Measurements from ENCODE around the gene DENND6B.

DENND6B gene

DNA sequence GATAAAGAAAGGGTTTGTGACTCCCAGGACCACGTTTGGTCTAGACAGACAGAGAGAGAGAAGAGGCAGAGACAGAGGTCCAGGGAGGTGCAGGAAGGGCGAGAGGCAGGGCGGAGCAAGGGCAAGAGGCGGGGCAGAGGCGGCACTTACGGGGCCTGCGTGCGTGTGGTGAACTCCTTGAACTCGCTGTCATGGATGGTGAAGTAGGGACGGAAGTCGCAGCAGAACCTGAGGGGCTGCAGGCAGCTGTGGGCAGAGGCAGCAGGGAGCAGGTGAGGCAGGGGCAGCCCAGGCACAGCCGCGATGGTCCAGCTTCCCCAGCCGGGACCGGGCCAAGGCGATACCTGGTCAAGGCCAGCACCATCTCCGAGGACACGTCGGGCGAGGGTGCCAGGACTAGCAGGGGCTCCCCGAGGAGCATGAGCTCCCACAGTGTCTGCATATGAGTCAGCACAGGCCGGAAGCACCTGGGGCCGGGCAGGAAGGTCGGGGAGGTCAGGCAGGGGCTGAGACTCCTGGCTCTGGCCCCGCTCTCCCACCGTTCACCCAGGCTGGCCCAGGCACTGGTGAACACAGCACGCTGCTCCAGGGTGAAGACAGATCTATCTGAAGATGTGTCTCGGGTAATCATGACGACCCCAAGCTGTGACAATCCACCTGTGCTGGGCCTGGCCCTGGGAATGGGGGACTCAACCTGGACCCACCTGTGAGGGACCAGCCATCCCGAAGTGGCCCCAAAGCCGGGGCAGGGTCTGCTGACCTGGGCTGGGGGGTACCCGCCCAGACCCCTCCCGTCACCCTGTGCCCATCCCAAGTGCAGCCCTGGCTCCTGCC is 12.1 kb downstream of the DENND6B start:
- DNase-seq: peak; percentile 69

DNA sequence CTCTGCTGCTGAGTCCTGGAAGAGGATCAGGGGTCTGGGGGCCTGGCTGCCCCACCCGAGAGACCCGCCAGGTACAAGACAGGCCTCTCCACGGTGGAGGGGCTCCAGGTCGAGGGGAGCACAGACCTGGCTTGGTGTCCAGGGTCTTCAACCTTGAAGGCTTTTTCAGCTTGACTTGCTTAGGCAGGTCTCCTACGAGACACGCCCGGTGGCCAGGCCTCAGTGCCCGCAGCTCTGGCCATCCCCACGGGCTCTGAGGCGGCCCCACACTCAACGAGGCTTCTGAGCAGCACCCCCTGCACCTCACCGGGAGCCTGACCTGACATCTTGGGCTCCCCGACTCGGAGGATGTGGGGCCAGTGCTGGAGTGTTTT is 12.7 kb downstream of the DENND6B start:
- DNase-seq: no peak

- DNase-seq: no peak
These were observed 13.2 kb downstream of the DENND6B start for GRCh38 chr22:50313600-50313999.

DNA sequence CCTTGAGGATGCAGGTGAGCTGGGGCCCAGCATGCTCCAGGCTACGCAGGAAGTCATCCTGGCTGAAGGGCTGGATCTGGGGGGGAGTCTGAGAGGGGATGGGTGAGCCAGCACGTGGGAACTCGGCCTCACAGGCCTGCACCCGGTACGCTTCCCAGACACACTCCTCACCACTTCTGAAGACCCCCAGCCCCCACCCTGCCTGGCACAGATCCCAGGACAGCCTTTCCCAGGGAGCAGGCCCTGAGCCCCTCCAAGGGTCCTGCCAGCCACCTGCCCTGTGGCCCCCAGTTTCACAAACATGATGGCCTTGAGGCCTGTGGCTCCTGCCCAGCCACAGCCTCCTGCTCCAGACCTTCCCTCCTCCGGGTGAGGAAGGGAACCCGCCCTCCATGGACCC is 13.8 kb downstream of the DENND6B start:
- no peak for DNase-seq

- DNase-seq: no peak
These were observed 14.4 kb downstream of the DENND6B start for GRCh38 chr22:50312371-50312770.

DNA sequence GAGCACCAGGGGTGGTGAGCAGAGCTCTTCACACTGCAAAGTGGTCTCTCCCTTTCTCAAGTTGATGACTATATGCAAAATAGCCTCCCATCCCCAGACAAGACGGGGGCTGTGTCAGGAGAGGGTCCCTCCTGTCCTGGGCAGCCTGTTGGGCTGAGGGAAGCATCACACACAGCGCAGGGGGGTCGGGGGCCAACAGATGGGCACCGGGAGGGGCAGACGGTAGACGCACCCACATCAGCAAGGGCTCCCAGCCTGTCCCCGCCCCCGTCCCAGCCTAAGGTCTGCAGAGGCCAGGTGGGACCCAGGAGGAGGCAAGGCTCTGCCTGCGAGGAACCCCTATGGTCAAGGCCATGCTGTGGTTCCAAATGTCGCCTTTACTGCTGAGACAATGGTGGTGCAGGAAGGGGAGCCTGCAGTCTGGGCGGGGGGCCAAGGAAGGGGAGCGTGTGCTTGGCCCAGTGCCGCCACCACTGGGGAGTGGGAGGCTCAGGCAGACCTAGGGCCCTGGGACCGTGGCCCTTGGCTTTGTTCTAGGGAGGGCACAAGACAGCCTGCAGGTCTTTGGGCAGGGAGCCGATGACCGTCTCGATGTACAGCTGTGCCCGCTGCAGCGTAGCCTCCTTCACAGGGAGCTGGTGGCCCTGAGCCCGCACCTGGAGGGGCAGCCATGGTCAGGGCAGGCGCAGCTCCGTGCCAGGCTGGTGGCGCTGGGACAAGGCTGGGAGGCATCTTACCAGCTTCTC is 15.0 kb downstream of the DENND6B start:
- no peak for DNase-seq

- no peak for DNase-seq
These were observed 15.8 kb downstream of the DENND6B start for GRCh38 chr22:50310949-50311444.

- no peak for DNase-seq
These were observed 16.6 kb downstream of the DENND6B start for GRCh38 chr22:50310031-50310722.

DNA sequence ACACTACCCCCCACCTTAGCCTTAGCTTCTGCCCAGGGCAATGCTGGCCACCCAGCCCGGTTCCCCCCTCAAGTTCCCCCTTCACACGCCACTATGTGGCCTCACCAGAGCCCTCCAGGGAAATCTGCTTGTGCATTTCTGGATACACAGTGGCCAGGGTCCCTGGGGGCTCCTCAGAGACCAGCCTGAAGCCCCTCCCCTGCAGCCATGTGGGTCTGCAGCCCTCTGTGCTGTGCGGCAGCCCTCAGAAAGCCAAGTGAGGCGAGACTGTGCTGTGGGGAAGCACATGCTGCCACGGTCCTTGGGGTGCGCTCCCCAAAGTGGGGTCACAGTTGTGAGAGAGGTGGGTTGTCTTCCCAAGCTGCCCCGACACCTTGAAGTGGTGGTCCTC is 17.2 kb downstream of the DENND6B start:
- no peak for DNase-seq

DNA sequence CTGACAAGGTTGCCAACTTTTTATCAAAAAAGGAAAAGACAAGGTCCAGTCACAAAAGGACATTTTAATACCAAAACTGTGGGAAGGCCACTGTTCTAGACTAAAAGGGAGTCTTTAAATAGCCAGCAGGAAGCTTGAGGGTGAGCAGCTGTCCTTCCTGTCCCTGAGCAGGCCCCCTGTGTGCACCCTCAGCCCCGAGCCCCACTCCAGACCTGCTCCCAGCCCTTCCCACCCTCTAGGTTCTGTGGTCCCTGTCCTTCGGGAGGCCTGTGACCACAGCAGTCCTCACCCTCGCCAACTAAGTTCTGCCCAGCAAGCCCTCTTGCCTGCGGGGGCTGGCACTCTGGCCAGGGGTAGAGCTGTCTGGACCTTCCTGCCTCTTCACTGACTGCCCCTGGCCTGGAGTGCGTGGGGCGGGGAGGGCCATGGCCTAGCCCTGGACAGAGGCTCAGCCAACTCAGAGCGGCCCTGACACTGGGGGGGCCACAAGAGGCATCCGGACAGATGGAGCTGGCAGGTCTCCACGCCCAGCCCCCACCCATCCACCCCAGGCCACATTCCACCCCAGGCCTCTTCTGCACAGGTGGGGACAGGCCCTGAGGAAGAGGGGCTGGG is 17.7 kb downstream of the DENND6B start:
- DNase-seq: no peak

DNA sequence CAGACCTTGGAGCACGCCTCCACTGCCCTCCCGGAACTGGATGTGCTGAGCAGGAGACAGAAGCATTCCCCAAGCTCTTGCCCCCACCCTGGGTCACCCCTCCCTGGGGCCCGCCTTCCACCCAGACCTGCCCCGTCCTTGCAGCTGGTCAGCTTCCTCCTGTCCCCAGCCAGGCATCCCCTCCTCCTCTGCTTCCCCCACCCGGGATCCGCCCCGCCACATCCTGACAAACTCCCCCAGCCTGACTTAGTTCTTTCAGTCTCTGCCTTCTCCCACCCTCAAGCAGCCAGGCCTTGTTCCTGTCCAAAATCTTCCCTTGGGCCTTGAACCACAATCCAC is 18.2 kb downstream of the DENND6B start:
- no peak for DNase-seq

DNA sequence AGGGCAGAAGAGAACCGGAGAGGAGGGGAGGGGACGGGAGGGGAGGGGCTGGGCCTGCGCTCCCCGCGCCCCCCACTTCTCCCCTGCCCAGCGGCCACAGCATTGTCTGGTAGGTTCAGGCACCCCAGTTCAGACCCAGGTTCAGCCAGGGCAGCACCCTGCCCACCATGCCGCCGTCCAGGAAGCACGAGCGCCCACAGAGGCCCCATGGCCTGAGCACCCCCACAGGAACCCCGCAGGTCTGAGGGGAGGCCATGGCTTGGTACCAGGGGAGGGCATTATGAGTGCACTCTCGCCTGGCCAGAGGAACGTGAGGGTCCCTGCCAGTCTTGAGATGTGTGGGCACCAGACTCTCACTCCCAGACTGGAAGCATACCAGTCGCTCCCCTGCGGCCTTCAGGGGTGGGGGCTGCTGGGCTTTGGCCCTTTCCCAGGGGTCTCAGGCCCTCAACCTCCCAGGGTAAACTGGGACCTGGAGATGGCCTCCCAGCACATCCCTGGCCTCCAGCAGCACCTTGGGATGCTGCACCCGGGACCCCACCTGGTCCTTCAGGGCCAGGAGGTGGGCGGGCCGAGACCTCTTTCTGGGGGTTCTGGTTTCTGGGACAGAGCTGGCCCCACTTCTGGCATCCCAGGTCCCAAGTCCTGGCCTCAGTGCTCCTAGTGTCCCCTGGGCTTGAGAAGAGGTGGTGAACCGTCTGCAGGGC is 18.8 kb downstream of the DENND6B start:
- no peak for DNase-seq

DNA sequence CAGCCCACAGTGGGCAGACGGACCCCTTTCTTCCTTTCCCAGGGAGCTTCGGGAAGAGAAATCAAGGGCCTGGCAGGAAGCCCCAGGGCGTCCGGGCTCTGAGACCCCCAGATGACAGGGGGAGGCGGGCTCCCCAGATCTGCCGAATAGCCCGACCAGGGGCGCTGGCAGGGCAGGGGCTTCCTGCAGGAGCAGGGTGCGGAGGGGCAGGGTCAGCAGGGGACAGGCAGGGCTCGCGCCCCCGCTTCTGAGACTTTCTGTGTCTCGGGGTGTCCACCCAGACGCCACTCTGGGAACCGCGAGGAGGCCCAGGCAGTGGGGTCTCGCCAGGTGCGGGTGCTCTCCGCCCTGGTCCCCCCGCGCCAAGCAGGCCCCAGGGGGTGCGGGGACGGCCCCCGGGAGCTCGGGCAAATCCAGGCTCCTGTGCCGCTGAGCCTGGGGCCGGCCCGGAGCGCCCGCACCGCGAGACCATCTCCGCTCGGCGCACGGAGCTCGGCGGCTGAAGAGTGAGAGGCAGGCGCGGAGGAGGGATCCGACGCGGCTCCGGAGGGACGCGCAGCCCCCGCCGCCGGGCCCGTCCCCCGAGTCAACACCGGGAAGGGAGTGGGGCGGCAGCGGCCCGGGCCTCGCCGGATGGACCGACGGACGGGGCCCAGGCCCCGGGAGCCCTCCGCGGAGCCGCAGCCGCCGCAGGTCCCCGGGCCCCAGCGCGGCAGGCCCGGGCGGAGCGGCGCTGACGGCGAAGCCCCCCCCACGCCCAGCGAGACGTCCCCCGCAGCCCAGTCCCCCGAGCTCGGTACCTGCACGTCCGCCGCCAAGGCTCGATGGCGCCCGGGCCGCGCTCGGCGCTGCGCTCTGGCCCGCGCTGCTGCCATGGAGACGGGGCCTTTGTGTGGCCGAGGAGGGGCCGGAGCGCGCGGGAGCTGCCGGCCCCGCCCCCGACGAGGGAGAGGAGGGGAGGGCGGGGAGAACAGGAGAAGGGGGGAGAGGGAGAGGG is 19.8 kb downstream of the DENND6B start, which contains the start of gene PLXNB2:
Gene PLXNB2 (minus strand): TSS at position 894 of the 997 bp plus-strand sequence. CDS start 17,062 bp downstream, outside the sequence.
- DNase-seq: no peak

- no peak for DNase-seq
These were observed 20.8 kb downstream of the DENND6B start for GRCh38 chr22:50305923-50306566.

DNA sequence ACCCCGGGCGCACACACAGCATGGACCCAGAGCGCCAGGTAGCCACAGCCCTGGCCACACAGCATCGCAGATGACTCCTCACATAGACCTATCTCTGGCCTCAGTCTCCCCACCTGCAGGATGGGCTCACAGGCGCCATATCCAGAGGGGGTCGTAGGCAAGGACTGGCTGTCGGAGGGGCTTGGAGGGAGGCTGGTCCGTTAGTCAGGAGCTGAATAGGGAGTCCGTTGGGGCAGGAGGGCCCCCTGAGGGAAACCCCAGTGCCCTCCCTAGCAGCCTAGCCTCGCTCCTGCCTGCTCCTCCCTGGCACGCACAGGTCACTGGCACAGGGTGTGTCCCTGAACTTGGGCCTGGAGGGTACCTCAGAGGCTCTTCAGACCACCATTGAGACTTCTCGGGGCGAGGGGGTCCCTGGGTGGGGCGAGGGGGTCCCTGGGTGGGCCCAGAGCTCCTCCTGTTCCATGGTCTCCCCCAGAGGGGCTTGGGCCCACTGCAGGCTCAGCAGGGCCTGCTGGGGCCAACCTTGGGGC is 21.4 kb downstream of the DENND6B start:
- DNase-seq: no peak

- peak; percentile 23 for DNase-seq
These were observed 22.1 kb downstream of the DENND6B start for GRCh38 chr22:50304528-50305392.

GRCh38 chr22:50303848-50304527 is 22.8 kb downstream of the DENND6B start:
- DNase-seq: peak; percentile 19

GRCh38 chr22:50303515-50303847 is 23.3 kb downstream of the DENND6B start:
- no peak for DNase-seq

DNA sequence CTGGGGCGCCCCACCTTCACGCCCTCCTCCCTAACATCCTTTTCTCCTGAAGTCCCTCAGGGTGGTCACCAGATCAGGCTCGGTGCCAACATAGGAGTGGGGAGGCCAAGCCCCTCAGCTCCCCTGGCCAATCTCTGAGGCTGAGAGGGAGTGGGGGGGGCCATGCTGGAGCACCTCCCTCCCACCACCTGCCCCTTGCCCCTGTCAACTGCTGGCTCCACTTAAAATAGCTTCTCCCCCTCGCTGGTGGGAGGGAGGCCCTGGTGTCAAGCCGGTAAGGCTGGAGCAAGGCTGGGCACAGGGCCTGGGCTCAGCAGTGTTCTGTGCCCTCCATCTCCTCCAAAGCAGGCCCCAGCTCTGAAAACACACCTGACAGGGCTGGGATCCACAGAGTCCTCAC is 24.2 kb downstream of the DENND6B start:
- DNase-seq: no peak

All from CD4-positive, alpha-beta T cell treated with Interleukin-4 for 4 hours (primary cell).